ENCODE data around the gene IPO13.

IPO13 gene

DNA sequence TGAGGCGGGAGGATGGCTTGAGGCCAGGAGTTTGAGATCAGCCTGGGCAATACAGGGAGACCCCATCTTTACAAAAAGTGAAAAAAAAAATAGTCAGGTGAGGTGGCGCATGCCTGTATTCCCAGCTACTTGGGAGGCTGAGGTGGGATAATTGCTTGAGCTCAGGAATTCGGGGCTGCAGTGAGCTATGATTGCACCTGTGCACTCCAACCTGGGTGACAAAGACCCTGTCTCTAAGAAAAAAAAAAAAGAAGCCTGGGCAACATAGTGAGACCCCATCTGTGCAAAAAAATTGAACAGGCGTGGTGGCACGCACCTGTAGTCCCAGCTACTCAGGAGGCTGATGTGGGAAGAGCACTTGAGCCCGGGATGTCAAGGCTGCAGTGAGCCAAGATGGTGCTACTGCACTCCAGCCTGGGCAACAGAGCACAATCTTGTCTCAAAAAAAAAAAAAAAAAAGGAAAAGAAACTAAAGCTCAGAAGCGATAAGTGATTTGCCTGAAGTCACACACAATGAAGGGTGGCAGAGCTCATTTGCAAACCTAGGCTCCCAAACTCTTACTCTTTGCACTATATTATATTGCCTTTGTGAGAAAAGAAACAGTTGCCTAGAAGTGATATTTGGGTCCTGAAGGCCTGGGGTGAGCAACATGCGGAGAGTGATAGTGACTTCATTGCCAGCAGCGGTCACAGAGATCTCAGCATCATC, 46.6 kb downstream of the IPO13 start:
- Histone ChIP-seq H3K9me2 (replicated peaks; ENCODE audit: low read depth, low read length) (no peaks in the 10 kb centered on the region), H3K27me3 (ENCODE audit: insufficient read depth, low read length, poor library complexity, severe bottlenecking) (no peaks in the 10 kb centered on the region), H3K9ac (ENCODE audit: low read depth, low read length, poor library complexity, severe bottlenecking) (no peak overlapping the region), H2AFZ (ENCODE audit: low read length) (no peak overlapping the region), H3K36me3 (ENCODE audit: insufficient read depth, low read length) (no peaks in the 10 kb centered on the region), H4K20me1 (ENCODE audit: insufficient read depth, low read length, poor library complexity, severe bottlenecking) (no peaks in the 10 kb centered on the region), H3K9me3 (ENCODE audit: insufficient read depth, low read depth, low read length) (no peaks in the 10 kb centered on the region), H3F3A (ENCODE audit: low read depth) (no peaks in the 10 kb centered on the region), H3K79me2 (ENCODE audit: insufficient read depth, low read length) (no peaks in the 10 kb centered on the region), H3K4me1 (ENCODE audit: insufficient read depth, low read length, poor library complexity, severe bottlenecking) (peaks cover 10% of the 10 kb centered on the region), H3K4me2 (ENCODE audit: low read depth, low read length, poor library complexity, severe bottlenecking) (no peak overlapping the region), H3K4me3 (ENCODE audit: low read length, poor library complexity, severe bottlenecking) (no peak overlapping the region)
- TF ChIP-seq, protein P1, sequence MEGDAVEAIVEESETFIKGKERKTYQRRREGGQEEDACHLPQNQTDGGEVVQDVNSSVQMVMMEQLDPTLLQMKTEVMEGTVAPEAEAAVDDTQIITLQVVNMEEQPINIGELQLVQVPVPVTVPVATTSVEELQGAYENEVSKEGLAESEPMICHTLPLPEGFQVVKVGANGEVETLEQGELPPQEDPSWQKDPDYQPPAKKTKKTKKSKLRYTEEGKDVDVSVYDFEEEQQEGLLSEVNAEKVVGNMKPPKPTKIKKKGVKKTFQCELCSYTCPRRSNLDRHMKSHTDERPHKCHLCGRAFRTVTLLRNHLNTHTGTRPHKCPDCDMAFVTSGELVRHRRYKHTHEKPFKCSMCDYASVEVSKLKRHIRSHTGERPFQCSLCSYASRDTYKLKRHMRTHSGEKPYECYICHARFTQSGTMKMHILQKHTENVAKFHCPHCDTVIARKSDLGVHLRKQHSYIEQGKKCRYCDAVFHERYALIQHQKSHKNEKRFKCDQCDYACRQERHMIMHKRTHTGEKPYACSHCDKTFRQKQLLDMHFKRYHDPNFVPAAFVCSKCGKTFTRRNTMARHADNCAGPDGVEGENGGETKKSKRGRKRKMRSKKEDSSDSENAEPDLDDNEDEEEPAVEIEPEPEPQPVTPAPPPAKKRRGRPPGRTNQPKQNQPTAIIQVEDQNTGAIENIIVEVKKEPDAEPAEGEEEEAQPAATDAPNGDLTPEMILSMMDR (conservative IDR thresholded peaks at IDR 0.05; ENCODE audit: low read length) = no peak
- TF ChIP-seq EZH2phosphoT487 (IDR thresholded peaks at IDR 0.05; ENCODE audit: borderline replicate concordance) = no peak

- no peaks in the 10 kb centered on the region for H4K20me1 ChIP-seq (ENCODE audit: insufficient read depth, low read length, poor library complexity, severe bottlenecking)
- peaks cover 10% of the 10 kb centered on the region for H3K4me1 ChIP-seq (ENCODE audit: insufficient read depth, low read length, poor library complexity, severe bottlenecking)
- H3K79me2 ChIP-seq (ENCODE audit: insufficient read depth, low read length) = no peaks in the 10 kb centered on the region
- H3K9ac ChIP-seq (ENCODE audit: low read depth, low read length, poor library complexity, severe bottlenecking) = no peak overlapping the region
- H3F3A ChIP-seq (ENCODE audit: low read depth) = no peaks in the 10 kb centered on the region
- TF ChIP-seq EZH2phosphoT487 (IDR thresholded peaks at IDR 0.05; ENCODE audit: borderline replicate concordance) = no peak
- TF ChIP-seq, protein P1 (conservative IDR thresholded peaks at IDR 0.05; ENCODE audit: low read length) = no peak
- H3K27me3 ChIP-seq (ENCODE audit: insufficient read depth, low read length, poor library complexity, severe bottlenecking) = no peaks in the 10 kb centered on the region
- no peak overlapping the region for H3K4me2 ChIP-seq (ENCODE audit: low read depth, low read length, poor library complexity, severe bottlenecking)
- H3K9me3 ChIP-seq (ENCODE audit: insufficient read depth, low read depth, low read length) = no peaks in the 10 kb centered on the region
- H3K36me3 ChIP-seq (ENCODE audit: insufficient read depth, low read length) = no peaks in the 10 kb centered on the region
- H2AFZ ChIP-seq (ENCODE audit: low read length) = no peak overlapping the region
- H3K9me2 ChIP-seq (replicated peaks; ENCODE audit: low read depth, low read length) = no peaks in the 10 kb centered on the region
- no peak overlapping the region for H3K4me3 ChIP-seq (ENCODE audit: low read length, poor library complexity, severe bottlenecking)
Measured at GRCh38 chr1:43994071-43994470, 47.3 kb downstream of the IPO13 start.

DNA sequence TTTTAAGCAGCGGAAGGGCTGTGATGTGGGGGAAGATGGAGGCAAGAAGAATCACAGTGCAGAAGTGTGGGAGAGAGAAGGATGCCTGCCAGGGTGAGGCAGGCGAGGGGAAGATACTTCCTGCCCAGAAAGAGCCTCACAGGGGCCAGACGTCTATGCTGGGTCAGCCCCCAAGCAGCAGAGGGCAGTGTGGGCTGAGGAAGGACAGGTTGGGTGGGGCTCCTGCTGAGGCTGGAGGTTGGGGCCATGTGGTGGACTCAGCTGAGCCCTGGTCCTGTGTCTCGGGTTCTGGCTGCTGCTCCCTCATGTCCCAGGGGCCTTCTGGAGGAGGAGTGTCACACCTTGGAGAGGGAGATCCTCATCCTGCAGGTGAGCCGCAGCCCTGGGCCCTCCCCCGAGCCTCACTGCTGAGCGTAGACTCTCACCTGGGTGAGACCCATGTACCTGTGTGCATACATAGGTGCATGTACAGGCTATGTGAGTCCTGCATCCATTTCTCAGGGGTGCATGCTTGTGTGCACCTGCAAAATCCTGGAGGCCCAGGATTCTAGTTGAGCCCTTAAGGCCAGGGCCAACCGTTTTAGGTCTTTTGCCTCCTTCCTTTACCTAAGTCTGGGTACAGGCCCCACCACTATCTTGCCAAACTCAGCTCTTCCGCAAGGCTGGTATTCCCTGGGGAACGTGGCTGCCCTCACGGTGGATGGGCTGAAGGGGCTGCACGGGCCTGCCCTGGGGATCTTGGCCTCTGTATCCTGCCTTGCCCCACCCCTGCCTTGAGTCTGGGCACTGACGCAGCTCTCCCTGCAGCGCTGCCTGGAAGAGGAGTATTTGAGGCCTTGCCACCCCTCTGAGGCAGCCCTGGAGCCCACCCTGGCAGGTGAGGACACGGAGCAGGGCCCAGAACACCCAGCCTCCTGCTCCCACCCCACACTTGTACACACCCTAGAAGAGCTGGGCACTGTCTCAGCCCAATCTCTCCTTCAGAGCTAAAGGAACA, 48.3 kb downstream of the IPO13 start:
- Histone ChIP-seq H3K4me1 (ENCODE audit: insufficient read depth, low read length, poor library complexity, severe bottlenecking) (peaks cover 10% of the 10 kb centered on the region), H3K9me2 (replicated peaks; ENCODE audit: low read depth, low read length) (no peaks in the 10 kb centered on the region), H3K27me3 (ENCODE audit: insufficient read depth, low read length, poor library complexity, severe bottlenecking) (no peaks in the 10 kb centered on the region), H3K79me2 (ENCODE audit: insufficient read depth, low read length) (no peaks in the 10 kb centered on the region), H3K4me2 (ENCODE audit: low read depth, low read length, poor library complexity, severe bottlenecking) (no peak overlapping the region), H3K9me3 (ENCODE audit: insufficient read depth, low read depth, low read length) (no peaks in the 10 kb centered on the region), H4K20me1 (ENCODE audit: insufficient read depth, low read length, poor library complexity, severe bottlenecking) (no peaks in the 10 kb centered on the region), H3K36me3 (ENCODE audit: insufficient read depth, low read length) (no peaks in the 10 kb centered on the region), H2AFZ (ENCODE audit: low read length) (no peak overlapping the region), H3K9ac (ENCODE audit: low read depth, low read length, poor library complexity, severe bottlenecking) (no peak overlapping the region), H3F3A (ENCODE audit: low read depth) (no peaks in the 10 kb centered on the region), H3K4me3 (ENCODE audit: low read length, poor library complexity, severe bottlenecking) (no peak overlapping the region)
- no peak for TF ChIP-seq EZH2phosphoT487 (IDR thresholded peaks at IDR 0.05; ENCODE audit: borderline replicate concordance)
- TF ChIP-seq, protein P1 (conservative IDR thresholded peaks at IDR 0.05; ENCODE audit: low read length) = peak; percentile 63
